Hepatocyte (in vitro differentiated cells): Measurements from ENCODE around the gene TFR2. TPM values are rescaled to one million over a fixed set of nuclear protein-coding genes. Genes with fewer than 3 reads are reported as not detected.

Experiments
- DNase-seq: peaks from one replicate; pipeline ENCODE4 v3.0.0-alpha.2; 2016; ENCODE audit warnings: low spot score
- H2AFZ ChIP-seq: fragments of 200-600 bp; sonication (generic); 2 replicates; pipeline ENCODE4 v1.6.0; 2016; ENCODE audit warnings: antibody characterized with exemption, mild to moderate bottlenecking
- H3K27ac ChIP-seq: fragments of 200-600 bp; sonication (generic); 2 replicates; pipeline ENCODE4 v1.5.1; 2016; ENCODE audit warnings: mild to moderate bottlenecking
- H3K27me3 ChIP-seq: fragments of 200-600 bp; sonication (generic); 2 replicates; pipeline ENCODE4 v1.6.1; 2016
- H3K36me3 ChIP-seq: fragments of 200-600 bp; sonication (generic); replicated peaks from 2 replicates; pipeline ENCODE4 v1.5.1; 2016; ENCODE audit warnings: low read depth; ENCODE audit not compliant: insufficient read depth
- H3K4me1 ChIP-seq: fragments of 200-600 bp; sonication (generic); 2 replicates; pipeline ENCODE4 v1.5.1; 2016; ENCODE audit warnings: mild to moderate bottlenecking, moderate library complexity; ENCODE audit not compliant: insufficient read depth
- H3K4me2 ChIP-seq: fragments of 200-600 bp; sonication (generic); 2 replicates; pipeline ENCODE4 v1.6.0; 2016
- H3K4me3 ChIP-seq: fragments of 200-600 bp; sonication (generic); 2 replicates; pipeline ENCODE4 v1.5.1; 2016; ENCODE audit warnings: mild to moderate bottlenecking
- H3K79me2 ChIP-seq: fragments of 200-600 bp; sonication (generic); 2 replicates; pipeline ENCODE4 v1.6.0; 2017; ENCODE audit warnings: mild to moderate bottlenecking
- H3K9me2 ChIP-seq: fragments of 200-600 bp; sonication (generic); replicated peaks from 2 replicates; pipeline ENCODE4 v1.6.0; 2017; ENCODE audit warnings: mild to moderate bottlenecking; ENCODE audit not compliant: insufficient read depth
- H3K9me3 ChIP-seq: fragments of 200-600 bp; sonication (generic); 2 replicates; pipeline ENCODE4 v1.5.1; 2016; ENCODE audit warnings: low read depth, mild to moderate bottlenecking
- H4K20me1 ChIP-seq: fragments of 200-600 bp; sonication (generic); 2 replicates; pipeline ENCODE4 v1.6.0; 2016; ENCODE audit warnings: mild to moderate bottlenecking; ENCODE audit not compliant: insufficient read depth, poor library complexity, severe bottlenecking
- CTCF ChIP-seq: fragments of 200-600 bp; sonication (generic); IDR thresholded peaks from 2 replicates; pipeline ENCODE4 v1.5.1; 2016; ENCODE audit warnings: antibody characterized with exemption, mild to moderate bottlenecking; ENCODE audit not compliant: poor library complexity
- EZH2 ChIP-seq: fragments of 200-600 bp; sonication (generic); IDR thresholded peaks from 2 replicates; pipeline ENCODE4 v1.6.1; 2016; ENCODE audit warnings: antibody characterized with exemption, mild to moderate bottlenecking, borderline replicate concordance
- EZH2phosphoT487 ChIP-seq: fragments of 200-600 bp; sonication (generic); IDR thresholded peaks from one replicate; pipeline ENCODE4 v1.6.1; 2018; ENCODE audit warnings: antibody characterized with exemption, mild to moderate bottlenecking, low read depth, moderate library complexity; ENCODE audit not compliant: unreplicated experiment, severe bottlenecking
- WGBS: methylation state at CpG from one replicate; pipeline ENCODE4 v1.1.6; 2016; ENCODE audit warnings: low lambda C conversion rate; ENCODE audit errors: missing lambda C conversion rate; 5-methylcytosine and 5-hydroxymethylcytosine counted together
- polyA plus RNA-seq: library from polyadenylated mRNA; unstranded; fragments of >200 nt; fragmentation: Nextera tagmentation; extraction: Ambion mirVana; gene quantifications from 2 replicates; pipeline ENCODE4 v1.2.1, GENCODE V29; 2016
- total RNA-seq: library from RNA; depleted of rRNA; stranded (reverse); fragments of >200 nt; gene quantifications from 2 replicates; pipeline ENCODE4 v1.2.3, GENCODE V29; 2014

The TFR2 gene
- total and polyA plus RNA-seq, 2 experiments from 2014 or later, result 13.5 to 16.8 TPM

GRCh38 chr7:100620239-100620638 is 21.1 kb downstream of the TFR2 start:
- Histone ChIP-seq H3K4me2 (no peak overlapping the region), H3K4me1 (no peaks in the 10 kb centered on the region), H3K4me3 (no peak overlapping the region), H3K27me3 (no peaks in the 10 kb centered on the region), H3K9me2 (no peaks in the 10 kb centered on the region), H2AFZ (no peak overlapping the region), H3K79me2 (no peaks in the 10 kb centered on the region), H3K9me3 (no peaks in the 10 kb centered on the region), H3K27ac (no peak overlapping the region), H4K20me1 (no peaks in the 10 kb centered on the region), H3K36me3 (no peaks in the 10 kb centered on the region)
- no peak for DNase-seq
- TF ChIP-seq CTCF (no peak), EZH2phosphoT487 (no peak), EZH2 (no peak)
- WGBS, result 98% methylated on average over 6 of the region's 6 CpGs

- TF ChIP-seq CTCF (no peak), EZH2 (no peak), EZH2phosphoT487 (no peak)
- H3K36me3 ChIP-seq, result no peaks in the 10 kb centered on the region
- 91% methylated on average over 6 of the region's 6 CpGs for WGBS
- H3K27me3 ChIP-seq, result no peaks in the 10 kb centered on the region
- H2AFZ ChIP-seq, result no peak overlapping the region
- no peaks in the 10 kb centered on the region for H3K9me3 ChIP-seq
- peaks cover 3% of the 10 kb centered on the region for H3K4me1 ChIP-seq
- no peak overlapping the region for H3K4me3 ChIP-seq
- H3K9me2 ChIP-seq, result no peaks in the 10 kb centered on the region
- H4K20me1 ChIP-seq, result no peaks in the 10 kb centered on the region
- H3K4me2 ChIP-seq, result no peak overlapping the region
- no peak overlapping the region for H3K27ac ChIP-seq
- no peak for DNase-seq
- peaks cover 14% of the 10 kb centered on the region for H3K79me2 ChIP-seq
Observed at GRCh38 chr7:100614308-100614861, 27.0 kb downstream of the TFR2 start.

- H4K20me1 ChIP-seq, result no peaks in the 10 kb centered on the region
- no peaks in the 10 kb centered on the region for H3K36me3 ChIP-seq
- H3K9me3 ChIP-seq, result no peaks in the 10 kb centered on the region
- H2AFZ ChIP-seq, result no peak overlapping the region
- H3K79me2 ChIP-seq, result peaks cover 14% of the 10 kb centered on the region
- H3K27me3 ChIP-seq, result no peaks in the 10 kb centered on the region
- 93% methylated on average over 13 of the region's 13 CpGs for WGBS
- H3K9me2 ChIP-seq, result no peaks in the 10 kb centered on the region
- no peak for DNase-seq
- TF ChIP-seq EZH2phosphoT487 (no peak), CTCF (no peak)
- H3K27ac ChIP-seq, result no peak overlapping the region
- H3K4me1 ChIP-seq, result peaks cover 3% of the 10 kb centered on the region
- peak overlapping the region; percentile 95 for H3K4me2 ChIP-seq
- H3K4me3 ChIP-seq, result no peak overlapping the region
Observed at GRCh38 chr7:100613412-100614175, 27.8 kb downstream of the TFR2 start.
